Measurements from ENCODE around the gene RNF166. TPM values are rescaled to one million over a fixed set of nuclear protein-coding genes. Genes with fewer than 3 reads are reported as not detected.

The RNF166 gene
- total RNA-seq, 1 donor from 2014 or later, result 26.1 TPM

- DNase-seq (ENCODE audit: low read depth), result no peak
Observed at GRCh38 chr16:88723911-88724310, 17.7 kb upstream of the RNF166 start.

DNA sequence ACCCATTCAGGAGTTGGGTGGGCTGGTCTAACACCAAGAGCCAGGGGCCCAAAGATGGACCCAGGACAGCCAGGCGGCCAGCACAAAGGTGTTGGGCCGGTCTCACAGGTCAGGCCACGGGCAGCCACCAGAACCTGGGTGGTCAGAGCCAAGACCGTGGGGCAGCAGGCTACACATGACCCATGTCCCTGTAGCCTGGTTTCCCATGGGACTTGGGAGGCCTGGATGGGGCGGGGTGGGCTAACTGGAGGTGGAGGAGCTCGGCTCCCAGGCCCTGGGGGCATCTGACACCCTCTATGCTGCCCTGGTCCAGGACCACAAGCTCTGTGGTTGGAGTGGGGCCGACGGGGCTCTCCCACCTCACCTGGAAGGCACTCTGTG lies 17.3 kb upstream of the RNF166 start:
- no peak for DNase-seq (ENCODE audit: low read depth)

- DNase-seq (ENCODE audit: low read depth), result no peak
Observed at GRCh38 chr16:88722784-88723506, 16.7 kb upstream of the RNF166 start.

DNA sequence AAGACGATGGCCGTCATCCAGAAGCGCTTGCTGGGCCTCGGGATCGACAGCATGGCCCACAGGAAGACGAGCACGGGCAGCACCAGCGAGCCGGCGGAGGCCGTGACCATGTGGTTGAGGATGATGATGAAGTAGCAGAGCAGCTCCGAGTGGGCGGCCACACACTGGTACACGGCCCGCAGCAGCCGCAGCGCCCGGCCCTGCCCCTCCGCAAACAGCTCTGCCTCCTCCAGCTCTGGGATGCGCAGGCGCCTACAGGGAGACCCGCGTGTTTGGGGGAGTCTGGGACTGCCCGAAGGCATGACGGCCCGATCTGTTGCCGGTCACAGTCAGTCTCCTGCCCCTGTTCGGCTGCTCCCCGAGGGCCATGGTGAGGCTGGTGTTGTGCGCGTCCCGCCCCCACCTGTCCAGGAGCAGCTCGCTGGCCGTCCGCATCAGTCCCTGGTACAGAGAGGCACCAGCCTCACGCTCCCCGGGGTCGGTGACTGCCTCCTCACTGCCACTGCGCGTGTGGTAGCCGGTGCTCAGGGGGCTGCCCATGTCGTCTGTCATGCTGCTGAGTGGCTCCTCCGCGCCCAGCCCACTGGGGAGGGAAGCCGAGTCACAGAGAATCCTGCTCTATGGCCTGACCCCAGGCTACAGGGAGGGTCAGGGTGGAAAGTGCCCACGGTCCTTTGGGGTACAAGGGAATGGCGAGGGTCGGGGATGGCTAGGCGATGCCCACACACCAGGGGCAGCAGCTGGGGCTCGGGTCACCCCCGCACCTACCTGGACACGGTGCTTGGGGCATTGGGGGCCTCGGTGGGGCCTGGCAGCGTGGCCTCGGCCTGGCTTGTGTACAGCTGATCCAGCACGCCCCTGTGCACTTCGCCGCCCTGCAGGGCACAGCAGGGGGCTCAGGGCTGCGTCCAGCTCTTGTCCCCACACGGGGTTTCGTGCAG lies 15.9 kb upstream of the RNF166 start:
- DNase-seq (ENCODE audit: low read depth), result no peak

DNA sequence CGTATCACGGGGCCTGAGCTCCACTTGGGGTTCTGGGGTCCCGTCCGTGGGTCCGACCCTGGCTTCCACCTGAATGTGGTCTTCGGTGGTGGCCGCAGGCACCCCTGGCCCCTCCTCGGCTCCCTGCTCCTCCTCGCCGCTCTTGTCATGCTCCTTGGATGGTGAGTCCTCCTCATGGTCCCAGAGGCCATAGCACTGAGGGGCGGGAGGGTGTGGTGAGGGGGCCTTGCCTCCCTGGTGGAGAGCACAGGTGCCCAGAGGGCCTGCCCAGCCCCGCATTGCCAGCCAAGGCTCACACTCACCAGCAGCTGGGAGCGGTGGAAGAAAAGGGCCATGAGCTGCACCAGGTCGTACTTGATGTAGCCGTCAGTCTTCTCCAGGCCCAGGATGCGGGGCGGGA lies 15.0 kb upstream of the RNF166 start:
- DNase-seq (ENCODE audit: low read depth), result no peak

- no peak for DNase-seq (ENCODE audit: low read depth)
Observed at GRCh38 chr16:88720396-88720970, 14.3 kb upstream of the RNF166 start.

DNA sequence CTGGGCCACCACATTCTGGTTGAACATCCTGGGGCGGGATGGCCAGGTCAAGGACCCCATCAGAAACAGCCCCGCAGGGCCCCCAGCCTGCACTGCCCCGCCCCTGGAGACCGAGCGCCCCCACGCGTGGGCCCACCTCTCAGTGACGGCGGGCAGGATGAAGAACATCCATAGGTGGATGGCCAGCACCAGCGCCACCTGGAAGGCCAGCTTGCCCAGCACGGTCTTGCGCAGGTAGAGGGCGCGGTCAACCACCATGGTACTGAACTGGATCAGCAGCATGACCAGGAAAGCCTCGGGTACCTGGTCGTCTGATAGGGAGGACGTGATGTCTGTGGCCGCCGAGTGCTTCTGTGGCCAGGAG lies 13.7 kb upstream of the RNF166 start:
- no peak for DNase-seq (ENCODE audit: low read depth)

- DNase-seq (ENCODE audit: low read depth), result no peak
Observed at GRCh38 chr16:88719267-88719932, 13.2 kb upstream of the RNF166 start.

DNA sequence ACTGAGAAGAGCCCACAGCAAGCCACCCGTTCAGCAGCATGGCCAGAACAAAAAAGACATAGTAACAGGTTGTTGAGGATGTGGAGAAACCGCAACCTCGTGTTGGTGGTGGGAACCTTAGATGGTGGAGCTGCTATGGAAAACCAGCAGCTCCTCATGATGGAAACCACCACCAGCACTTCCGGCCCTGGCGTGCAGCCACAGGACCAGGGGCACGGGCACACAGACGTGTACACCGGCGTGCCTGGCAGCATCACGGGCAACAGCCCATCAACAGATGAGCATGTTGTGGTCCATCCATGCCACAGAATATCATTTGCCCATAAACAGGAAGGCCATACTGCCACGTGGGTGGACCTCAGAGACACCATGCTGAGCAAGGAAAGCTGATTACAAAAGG lies 12.0 kb upstream of the RNF166 start:
- DNase-seq (ENCODE audit: low read depth), result no peak

DNA sequence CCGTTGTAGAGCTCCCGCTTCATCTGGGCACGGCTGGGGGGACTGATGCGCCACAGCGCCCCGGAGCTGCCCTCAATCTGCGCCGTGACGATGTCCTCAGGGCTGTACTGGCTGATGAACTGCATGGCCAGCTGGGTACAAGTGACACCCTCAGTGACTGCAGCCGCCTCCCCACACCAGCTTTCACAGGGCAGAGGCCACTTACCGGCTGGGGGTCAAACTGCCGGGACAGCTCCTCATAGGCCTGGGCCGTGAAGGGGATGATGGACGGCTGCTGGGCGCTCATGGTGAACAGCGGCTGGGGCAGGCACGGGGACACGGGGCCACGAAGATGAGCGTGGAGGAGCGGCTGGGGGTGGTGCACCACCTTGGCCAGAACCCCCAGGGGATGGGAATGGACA lies 10.4 kb upstream of the RNF166 start:
- DNase-seq (ENCODE audit: low read depth), result no peak

DNA sequence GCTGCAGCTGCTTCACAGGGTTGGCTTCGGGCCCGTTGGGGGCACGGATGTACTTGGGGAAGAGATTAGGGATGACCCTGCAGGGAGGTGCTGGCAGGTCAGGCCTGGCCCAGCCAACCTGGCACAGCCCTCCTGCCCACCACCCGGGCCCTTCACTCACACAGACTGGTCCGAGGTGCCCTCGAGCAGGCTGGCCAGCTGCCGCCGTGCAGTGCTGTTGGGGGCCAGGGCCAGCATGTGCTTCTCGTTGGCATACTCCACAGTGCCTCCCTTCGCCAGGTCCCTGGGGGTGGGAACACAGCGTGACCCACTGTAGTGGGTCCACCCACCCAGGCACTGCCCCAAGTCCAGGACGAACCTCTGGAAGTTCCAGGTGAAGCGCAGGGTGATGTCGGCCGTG lies 10.0 kb upstream of the RNF166 start:
- DNase-seq (ENCODE audit: low read depth), result no peak

DNA sequence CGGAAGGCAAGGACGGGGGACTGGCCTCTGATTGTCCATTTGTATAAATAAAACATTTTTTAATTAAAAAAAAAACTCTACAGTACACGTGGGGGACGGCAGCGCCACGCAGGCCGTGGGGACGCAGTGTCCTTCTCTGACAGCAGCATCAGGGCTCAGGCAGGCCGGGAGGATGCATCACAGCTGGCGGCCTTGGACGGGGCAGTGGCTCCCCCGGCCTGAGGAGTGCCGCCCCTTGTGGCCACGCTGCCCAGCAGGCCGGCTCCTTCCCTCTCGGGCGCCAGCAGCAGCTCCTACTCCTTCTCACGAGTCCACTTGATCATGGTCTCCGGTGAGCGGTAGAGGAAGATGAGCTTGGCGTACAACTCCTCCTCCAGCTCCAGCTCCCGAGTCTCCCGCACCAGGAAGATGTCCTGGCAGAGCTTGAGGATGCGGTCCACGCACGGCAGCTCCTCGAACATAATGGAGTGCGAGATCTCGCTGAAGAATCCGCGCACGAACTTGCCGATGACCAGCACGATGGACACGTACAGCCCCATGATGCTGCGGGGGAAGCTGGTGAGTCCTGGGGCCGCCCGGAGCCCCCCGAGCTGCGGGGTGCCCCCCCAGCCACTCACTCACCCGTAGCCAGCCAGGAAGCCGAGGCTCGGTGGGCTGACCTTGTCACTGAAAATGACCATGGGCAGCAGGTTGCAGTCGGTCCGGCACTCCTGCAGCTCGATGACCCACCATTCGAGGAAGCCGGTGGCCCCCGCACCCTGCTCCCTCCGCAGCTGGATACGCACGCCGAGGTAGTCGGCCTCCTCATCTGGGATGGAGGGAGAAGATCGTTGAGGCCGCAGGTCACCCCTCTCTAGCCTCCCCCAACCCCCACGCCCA lies 9.3 kb upstream of the RNF166 start:
- no peak for DNase-seq (ENCODE audit: low read depth)

DNA sequence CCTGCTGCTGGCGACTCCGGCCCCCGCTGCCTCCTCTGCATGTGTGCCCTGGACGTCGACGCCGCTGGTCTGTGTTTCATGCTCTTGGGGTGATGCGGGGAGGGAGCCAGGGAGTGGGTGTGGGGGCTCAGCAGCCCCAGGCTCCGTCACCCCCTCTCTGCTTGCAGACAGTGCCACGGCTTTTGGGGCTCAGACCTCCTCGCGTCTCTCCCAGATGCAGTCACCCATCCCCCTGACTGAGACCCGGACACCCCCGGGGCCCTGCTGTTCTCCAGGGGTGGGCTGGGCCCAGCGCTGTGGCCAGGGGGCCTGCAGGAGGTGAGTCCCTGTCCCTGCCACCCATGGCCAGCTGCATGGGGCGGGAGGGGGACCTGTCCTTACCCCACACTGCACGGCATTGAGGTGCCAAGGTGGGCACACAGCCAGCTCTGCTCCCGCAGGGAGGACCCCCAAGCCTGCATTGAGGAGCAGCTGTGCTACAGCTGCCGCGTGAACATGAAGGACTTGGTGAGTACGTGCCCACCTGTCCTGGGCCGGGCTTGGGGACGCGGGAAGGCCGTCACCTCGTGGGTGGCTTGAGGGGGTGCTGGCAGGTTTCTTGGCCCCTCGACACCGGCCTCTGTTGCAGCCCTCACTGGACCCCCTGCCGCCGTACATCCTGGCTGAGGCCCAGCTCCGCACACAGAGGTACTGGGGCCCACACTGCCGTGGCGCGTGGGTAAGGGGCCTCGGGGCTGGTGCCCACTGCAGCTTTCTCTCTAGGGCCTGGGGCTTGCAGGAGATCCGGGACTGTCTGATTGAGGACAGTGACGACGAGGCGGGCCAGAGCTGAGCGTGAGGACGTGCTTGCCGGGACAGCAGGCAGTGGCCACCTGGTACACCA lies 8.5 kb upstream of the RNF166 start:
- DNase-seq (ENCODE audit: low read depth), result no peak

- DNase-seq (ENCODE audit: low read depth), result no peak
Observed at GRCh38 chr16:88713568-88714419, 7.6 kb upstream of the RNF166 start.

GRCh38 chr16:88713054-88713453 lies 6.8 kb upstream of the RNF166 start:
- DNase-seq (ENCODE audit: low read depth), result no peak

DNA sequence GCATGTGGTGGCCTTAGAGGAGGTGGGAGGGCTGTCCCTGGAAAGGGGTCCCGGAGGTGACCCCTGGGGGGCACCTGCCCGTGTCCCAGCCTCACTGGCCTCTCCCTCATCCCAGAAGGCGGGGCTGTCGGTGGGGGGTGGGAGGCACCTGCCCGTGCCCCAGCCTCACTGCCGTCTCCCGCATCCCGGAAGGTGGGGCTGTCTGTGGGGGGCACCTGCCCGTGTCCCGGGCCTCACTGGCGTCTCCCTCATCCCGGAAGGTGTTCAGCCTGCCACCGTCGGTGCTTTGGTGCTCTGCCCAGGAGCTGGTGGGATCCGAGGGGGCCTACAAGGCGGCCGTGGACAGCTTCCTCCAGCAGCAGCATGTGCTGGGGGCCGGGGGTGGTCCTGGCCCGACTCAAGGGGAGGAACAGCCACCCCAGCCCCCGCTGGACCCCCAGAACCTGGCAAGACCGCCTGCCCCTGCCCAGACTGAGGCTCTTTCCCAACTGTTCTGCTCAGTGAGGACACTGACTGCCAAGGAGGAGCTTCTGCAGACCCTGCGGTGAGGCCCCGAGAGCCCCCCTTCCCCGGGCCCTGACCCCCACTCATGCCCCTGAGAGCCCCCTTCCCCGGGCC lies 6.3 kb upstream of the RNF166 start:
- no peak for DNase-seq (ENCODE audit: low read depth)

DNA sequence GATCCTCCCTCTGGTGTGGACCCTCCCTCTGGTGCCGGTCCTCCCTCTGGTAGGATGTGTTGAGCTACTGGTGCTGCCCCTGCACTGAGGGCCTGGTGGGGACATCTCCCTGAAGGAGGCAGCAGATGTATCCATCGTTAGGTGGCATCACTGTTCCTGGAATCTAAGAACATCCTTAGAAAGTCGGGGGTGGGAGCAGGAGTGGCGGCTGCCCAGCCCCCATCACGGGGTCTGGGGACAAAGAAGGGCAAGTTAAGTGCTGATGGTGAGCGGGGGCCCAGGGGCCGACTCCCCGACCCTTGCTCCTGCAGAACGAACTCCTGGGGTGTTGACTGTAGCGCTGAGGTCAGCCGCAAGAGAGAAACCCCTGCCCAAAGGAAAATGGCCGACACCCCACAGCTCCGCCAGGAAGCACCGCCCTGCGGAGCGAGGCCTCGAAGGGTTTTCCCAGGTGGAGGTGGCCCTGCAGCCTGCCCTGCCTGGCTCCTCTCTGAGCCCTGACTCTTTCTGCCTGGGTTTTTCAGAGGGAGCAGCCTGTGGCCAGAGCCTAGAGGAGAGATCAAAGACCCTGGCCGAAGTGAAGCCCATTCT lies 5.6 kb upstream of the RNF166 start:
- no peak for DNase-seq (ENCODE audit: low read depth)

DNA sequence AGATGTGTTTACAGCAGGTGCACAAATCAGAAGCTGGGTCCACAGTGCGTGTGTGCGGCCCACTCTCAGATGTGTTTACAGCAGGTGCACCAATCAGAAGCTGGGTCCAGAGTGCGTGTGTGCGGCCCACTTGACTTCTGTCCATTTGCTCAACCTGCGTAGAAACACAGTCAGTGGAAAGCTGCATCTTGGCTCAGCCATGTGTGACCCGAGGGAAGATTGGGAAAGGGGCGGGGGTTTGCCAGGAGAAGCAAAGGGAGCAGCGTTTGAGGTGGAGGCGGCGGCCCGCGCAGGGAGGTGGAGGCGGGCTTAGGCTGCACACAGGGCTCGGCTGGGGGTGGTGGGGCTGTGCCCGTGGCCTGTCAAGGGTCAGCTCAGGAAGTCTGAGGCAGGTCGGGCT lies 4.3 kb upstream of the RNF166 start:
- DNase-seq (ENCODE audit: low read depth), result no peak
